ENCODE measurements around the gene ASB15. TPM values are rescaled to one million over a fixed set of nuclear protein-coding genes. Genes with fewer than 3 reads are reported as not detected.

ASB15 gene
- polyA plus RNA-seq, 4 donors = 0.01 to 0.12 TPM; not detected in 2

- WGBS, 3 donors = 27 to 58% (median 36%) methylated on average over 1 of the region's 1 CpG
- no peak for FAIRE-seq
- H3K4me1 ChIP-seq (ENCODE audit: control insufficient read depth in 3 of 3, insufficient read depth in 2 of 3, low read depth in 1 of 3, low read length in 2 of 3) = peaks cover 0 to 4% (median 0%) of the 10 kb centered on the region in 3 donors
- no peak overlapping the region for H3K27ac ChIP-seq (ENCODE audit: low read depth in 1 of 3, low read length in 2 of 3)
- peaks cover 0 to 4% (median 0%) of the 10 kb centered on the region in 3 donors for H3K27me3 ChIP-seq (ENCODE audit: control insufficient read depth in 3 of 3, insufficient read depth in 3 of 3, low read length in 3 of 3)
- DNase-seq = no peak
- H3K9me3 ChIP-seq (ENCODE audit: control insufficient read depth in 2 of 2, insufficient read depth in 1 of 2, low read depth in 1 of 2, low read length in 1 of 2) = no peaks in the 10 kb centered on the region
- H3K36me3 ChIP-seq (ENCODE audit: control insufficient read depth in 3 of 3, insufficient read depth in 2 of 3, low read depth in 1 of 3, low read length in 3 of 3) = no peaks in the 10 kb centered on the region
- no peak overlapping the region for H3K4me3 ChIP-seq (ENCODE audit: low read depth in 1 of 3, low read length in 3 of 3)
Measured at GRCh38 chr7:123657304-123657685, 55.7 kb downstream of the ASB15 start.

GRCh38 chr7:123658023-123658422 lies 56.4 kb downstream of the ASB15 start:
- H3K27me3 ChIP-seq (ENCODE audit: control insufficient read depth in 3 of 3, insufficient read depth in 3 of 3, low read length in 3 of 3) = peaks cover 0 to 4% (median 0%) of the 10 kb centered on the region in 3 donors
- WGBS, 3 donors = 24 to 58% (median 43%) methylated on average over 6 of the region's 6 CpGs
- no peaks in the 10 kb centered on the region for H3K9me3 ChIP-seq (ENCODE audit: control insufficient read depth in 2 of 2, insufficient read depth in 1 of 2, low read depth in 1 of 2, low read length in 1 of 2)
- H3K4me1 ChIP-seq (ENCODE audit: control insufficient read depth in 3 of 3, insufficient read depth in 2 of 3, low read depth in 1 of 3, low read length in 2 of 3) = peaks cover 0 to 4% (median 0%) of the 10 kb centered on the region in 3 donors
- H3K27ac ChIP-seq (ENCODE audit: low read depth in 1 of 3, low read length in 2 of 3) = no peak overlapping the region
- no peaks in the 10 kb centered on the region for H3K36me3 ChIP-seq (ENCODE audit: control insufficient read depth in 3 of 3, insufficient read depth in 2 of 3, low read depth in 1 of 3, low read length in 3 of 3)
- FAIRE-seq (no peak), DNase-seq (peak; percentile 61 to 81)
- H3K4me3 ChIP-seq (ENCODE audit: low read depth in 1 of 3, low read length in 3 of 3) = no peak overlapping the region

GRCh38 chr7:123660514-123661354 lies 59.1 kb downstream of the ASB15 start:
- Histone ChIP-seq H3K4me1 (ENCODE audit: control insufficient read depth in 3 of 3, insufficient read depth in 2 of 3, low read depth in 1 of 3, low read length in 2 of 3) (peaks cover 0 to 4% (median 0%) of the 10 kb centered on the region in 3 donors), H3K4me3 (ENCODE audit: low read depth in 1 of 3, low read length in 3 of 3) (no peak overlapping the region), H3K36me3 (ENCODE audit: control insufficient read depth in 3 of 3, insufficient read depth in 2 of 3, low read depth in 1 of 3, low read length in 3 of 3) (no peaks in the 10 kb centered on the region), H3K27me3 (ENCODE audit: control insufficient read depth in 3 of 3, insufficient read depth in 3 of 3, low read length in 3 of 3) (peaks cover 0 to 3% (median 0%) of the 10 kb centered on the region in 3 donors), H3K27ac (ENCODE audit: low read depth in 1 of 3, low read length in 2 of 3) (no peak overlapping the region), H3K9me3 (ENCODE audit: control insufficient read depth in 2 of 2, insufficient read depth in 1 of 2, low read depth in 1 of 2, low read length in 1 of 2) (no peaks in the 10 kb centered on the region)
- FAIRE-seq (no peak), DNase-seq (no peak)
- 54 to 65% (median 60%) methylated on average over 8 of the region's 8 CpGs for WGBS, 3 donors

GRCh38 chr7:123661765-123662164 lies 60.1 kb downstream of the ASB15 start:
- DNase-seq = no peak
- Histone ChIP-seq H3K36me3 (ENCODE audit: control insufficient read depth in 3 of 3, insufficient read depth in 2 of 3, low read depth in 1 of 3, low read length in 3 of 3) (no peaks in the 10 kb centered on the region), H3K27ac (ENCODE audit: low read depth in 1 of 3, low read length in 2 of 3) (no peak overlapping the region), H3K4me1 (ENCODE audit: control insufficient read depth in 3 of 3, insufficient read depth in 2 of 3, low read depth in 1 of 3, low read length in 2 of 3) (peaks cover 0 to 4% (median 0%) of the 10 kb centered on the region in 3 donors), H3K4me3 (ENCODE audit: low read depth in 1 of 3, low read length in 3 of 3) (no peak overlapping the region), H3K27me3 (ENCODE audit: control insufficient read depth in 3 of 3, insufficient read depth in 3 of 3, low read length in 3 of 3) (no peaks in the 10 kb centered on the region), H3K9me3 (ENCODE audit: control insufficient read depth in 2 of 2, insufficient read depth in 1 of 2, low read depth in 1 of 2, low read length in 1 of 2) (no peaks in the 10 kb centered on the region)
- FAIRE-seq = no peak
- 62 to 88% (median 82%) methylated on average over 1 of the region's 1 CpG for WGBS, 3 donors

GRCh38 chr7:123662293-123662692 lies 60.7 kb downstream of the ASB15 start:
- peaks cover 0 to 4% (median 0%) of the 10 kb centered on the region in 3 donors for H3K4me1 ChIP-seq (ENCODE audit: control insufficient read depth in 3 of 3, insufficient read depth in 2 of 3, low read depth in 1 of 3, low read length in 2 of 3)
- DNase-seq (no peak), FAIRE-seq (no peak)
- H3K36me3 ChIP-seq (ENCODE audit: control insufficient read depth in 3 of 3, insufficient read depth in 2 of 3, low read depth in 1 of 3, low read length in 3 of 3) = no peaks in the 10 kb centered on the region
- no peaks in the 10 kb centered on the region for H3K9me3 ChIP-seq (ENCODE audit: control insufficient read depth in 2 of 2, insufficient read depth in 1 of 2, low read depth in 1 of 2, low read length in 1 of 2)
- no peaks in the 10 kb centered on the region for H3K27me3 ChIP-seq (ENCODE audit: control insufficient read depth in 3 of 3, insufficient read depth in 3 of 3, low read length in 3 of 3)
- H3K4me3 ChIP-seq (ENCODE audit: low read depth in 1 of 3, low read length in 3 of 3) = no peak overlapping the region
- 90 to 92% (median 91%) methylated on average over 15 of the region's 15 CpGs for WGBS, 3 donors
- no peak overlapping the region for H3K27ac ChIP-seq (ENCODE audit: low read depth in 1 of 3, low read length in 2 of 3)

- DNase-seq (no peak), FAIRE-seq (no peak)
- Histone ChIP-seq H3K4me1 (ENCODE audit: control insufficient read depth in 3 of 3, insufficient read depth in 2 of 3, low read depth in 1 of 3, low read length in 2 of 3) (peaks cover 0 to 4% (median 0%) of the 10 kb centered on the region in 3 donors), H3K27ac (ENCODE audit: low read depth in 1 of 3, low read length in 2 of 3) (no peak overlapping the region), H3K27me3 (ENCODE audit: control insufficient read depth in 3 of 3, insufficient read depth in 3 of 3, low read length in 3 of 3) (no peaks in the 10 kb centered on the region), H3K4me3 (ENCODE audit: low read depth in 1 of 3, low read length in 3 of 3) (no peak overlapping the region), H3K36me3 (ENCODE audit: control insufficient read depth in 3 of 3, insufficient read depth in 2 of 3, low read depth in 1 of 3, low read length in 3 of 3) (no peaks in the 10 kb centered on the region), H3K9me3 (ENCODE audit: control insufficient read depth in 2 of 2, insufficient read depth in 1 of 2, low read depth in 1 of 2, low read length in 1 of 2) (no peaks in the 10 kb centered on the region)
- WGBS, 3 donors = 67 to 74% (median 68%) methylated on average over 3 of the region's 3 CpGs
Measured at GRCh38 chr7:123662755-123663154, 61.1 kb downstream of the ASB15 start.

- Histone ChIP-seq H3K27me3 (ENCODE audit: control insufficient read depth in 3 of 3, insufficient read depth in 3 of 3, low read length in 3 of 3) (no peaks in the 10 kb centered on the region), H3K4me3 (ENCODE audit: low read depth in 1 of 3, low read length in 3 of 3) (no peak overlapping the region), H3K27ac (ENCODE audit: low read depth in 1 of 3, low read length in 2 of 3) (no peak overlapping the region), H3K9me3 (ENCODE audit: control insufficient read depth in 2 of 2, insufficient read depth in 1 of 2, low read depth in 1 of 2, low read length in 1 of 2) (no peaks in the 10 kb centered on the region), H3K4me1 (ENCODE audit: control insufficient read depth in 3 of 3, insufficient read depth in 2 of 3, low read depth in 1 of 3, low read length in 2 of 3) (peaks cover 0 to 2% (median 0%) of the 10 kb centered on the region in 3 donors), H3K36me3 (ENCODE audit: control insufficient read depth in 3 of 3, insufficient read depth in 2 of 3, low read depth in 1 of 3, low read length in 3 of 3) (no peaks in the 10 kb centered on the region)
- DNase-seq = no peak
- 92 to 97% (median 96%) methylated on average over 6 of the region's 6 CpGs for WGBS, 3 donors
- no peak for FAIRE-seq
Measured at GRCh38 chr7:123663200-123663599, 61.6 kb downstream of the ASB15 start.

GRCh38 chr7:123665157-123665556 lies 63.5 kb downstream of the ASB15 start:
- Histone ChIP-seq H3K4me1 (ENCODE audit: control insufficient read depth in 3 of 3, insufficient read depth in 2 of 3, low read depth in 1 of 3, low read length in 2 of 3) (no peaks in the 10 kb centered on the region), H3K4me3 (ENCODE audit: low read depth in 1 of 3, low read length in 3 of 3) (no peak overlapping the region), H3K36me3 (ENCODE audit: control insufficient read depth in 3 of 3, insufficient read depth in 2 of 3, low read depth in 1 of 3, low read length in 3 of 3) (no peaks in the 10 kb centered on the region), H3K27me3 (ENCODE audit: control insufficient read depth in 3 of 3, insufficient read depth in 3 of 3, low read length in 3 of 3) (no peaks in the 10 kb centered on the region), H3K9me3 (ENCODE audit: control insufficient read depth in 2 of 2, insufficient read depth in 1 of 2, low read depth in 1 of 2, low read length in 1 of 2) (no peaks in the 10 kb centered on the region), H3K27ac (ENCODE audit: low read depth in 1 of 3, low read length in 2 of 3) (no peak overlapping the region)
- no peak for DNase-seq
- 60 to 71% (median 69%) methylated on average over 2 of the region's 2 CpGs for WGBS, 3 donors
- no peak for FAIRE-seq
